ENCODE results near the gene SERINC2. TPM values are rescaled to one million over a fixed set of nuclear protein-coding genes. Genes with fewer than 3 reads are reported as not detected.
"Not testable (repeated sequence)": the region's sequence is repeated elsewhere in the genome, so short reads cannot be mapped to it uniquely, and the experiment has no call there.

SERINC2 gene
- total RNA-seq, 1 donor from 2014 or later = 1.6 TPM

GRCh38 chr1:31378001-31378400, 35.0 kb upstream of the SERINC2 start:
- H3K27ac ChIP-seq (replicated peaks) = no peak overlapping the region
- no peak for TF ChIP-seq CTCF (IDR thresholded peaks at IDR 0.05; ENCODE audit: borderline replicate concordance)
- no peaks in the 10 kb centered on the region for H3K27me3 ChIP-seq (ENCODE audit: low read depth)
- H3K4me1 ChIP-seq = peaks cover 48% of the 10 kb centered on the region
- intact Hi-C loops (cut with micrococcal nuclease) = no loop called here
- no peak for DNase-seq
- no peak overlapping the region for H3K4me3 ChIP-seq
- no peaks in the 10 kb centered on the region for H3K36me3 ChIP-seq
- H3K9me3 ChIP-seq (replicated peaks) = no peaks in the 10 kb centered on the region

GRCh38 chr1:31380181-31380580, 32.8 kb upstream of the SERINC2 start:
- no peak for TF ChIP-seq CTCF (IDR thresholded peaks at IDR 0.05; ENCODE audit: borderline replicate concordance)
- peaks cover 4% of the 10 kb centered on the region for H3K27me3 ChIP-seq (ENCODE audit: low read depth)
- no peak overlapping the region for H3K4me3 ChIP-seq
- peaks cover 46% of the 10 kb centered on the region for H3K4me1 ChIP-seq
- H3K9me3 ChIP-seq (replicated peaks) = no peaks in the 10 kb centered on the region
- intact Hi-C loops (cut with micrococcal nuclease) = no loop called here
- H3K36me3 ChIP-seq = no peaks in the 10 kb centered on the region
- DNase-seq = no peak
- peak overlapping the region; percentile 90 for H3K27ac ChIP-seq (replicated peaks)

- intact Hi-C loops (cut with micrococcal nuclease) = no loop called here
- no peaks in the 10 kb centered on the region for H3K9me3 ChIP-seq (replicated peaks)
- peak overlapping the region; percentile 90 for H3K27ac ChIP-seq (replicated peaks)
These were observed 31.4 kb upstream of the SERINC2 start for GRCh38 chr1:31381394-31382294.

GRCh38 chr1:31382379-31382989, 30.5 kb upstream of the SERINC2 start:
- Histone ChIP-seq H3K4me1 (peaks cover 41% of the 10 kb centered on the region), H3K27ac (replicated peaks) (peak overlapping the region; percentile 90), H3K36me3 (no peaks in the 10 kb centered on the region), H3K4me3 (no peak overlapping the region), H3K9me3 (replicated peaks) (no peaks in the 10 kb centered on the region), H3K27me3 (ENCODE audit: low read depth) (peaks cover 6% of the 10 kb centered on the region)
- intact Hi-C loops (cut with micrococcal nuclease) = no loop called here
- peak; percentile 48 for DNase-seq
- TF ChIP-seq CTCF (IDR thresholded peaks at IDR 0.05; ENCODE audit: borderline replicate concordance) = no peak

More at GRCh38 chr1:31381394-31382294, 31.4 kb upstream of the SERINC2 start:
- TF ChIP-seq CTCF (IDR thresholded peaks at IDR 0.05; ENCODE audit: borderline replicate concordance) = no peak
- no peak overlapping the region for H3K4me3 ChIP-seq
- H3K27me3 ChIP-seq (ENCODE audit: low read depth) = peaks cover 6% of the 10 kb centered on the region
- H3K4me1 ChIP-seq = peaks cover 41% of the 10 kb centered on the region
- DNase-seq = peak; percentile 62
- H3K36me3 ChIP-seq = no peaks in the 10 kb centered on the region

GRCh38 chr1:31383967-31384366, 29.0 kb upstream of the SERINC2 start:
- H3K9me3 ChIP-seq (replicated peaks) = no peaks in the 10 kb centered on the region
- peak overlapping the region; percentile 90 for H3K27ac ChIP-seq (replicated peaks)
- H3K36me3 ChIP-seq = no peaks in the 10 kb centered on the region
- no peak for TF ChIP-seq CTCF (IDR thresholded peaks at IDR 0.05; ENCODE audit: borderline replicate concordance)
- peaks cover 6% of the 10 kb centered on the region for H3K27me3 ChIP-seq (ENCODE audit: low read depth)
- no peak overlapping the region for H3K4me3 ChIP-seq
- no peak for DNase-seq
- peaks cover 41% of the 10 kb centered on the region for H3K4me1 ChIP-seq
- intact Hi-C loops (cut with micrococcal nuclease) = no loop called here

GRCh38 chr1:31386576-31387243, 26.3 kb upstream of the SERINC2 start:
- DNase-seq; H3K4me3 ChIP-seq; H3K27me3 ChIP-seq (ENCODE audit: low read depth); H3K27ac ChIP-seq (replicated peaks); H3K9me3 ChIP-seq (replicated peaks); H3K36me3 ChIP-seq; intact Hi-C loops (cut with micrococcal nuclease): not testable (repeated sequence)
- peaks cover 24% of the 10 kb centered on the region for H3K4me1 ChIP-seq

Data from left ventricle myocardium inferior (tissue), 1 donor.